ENCODE data around the gene OVCA2.

OVCA2 gene

DNA sequence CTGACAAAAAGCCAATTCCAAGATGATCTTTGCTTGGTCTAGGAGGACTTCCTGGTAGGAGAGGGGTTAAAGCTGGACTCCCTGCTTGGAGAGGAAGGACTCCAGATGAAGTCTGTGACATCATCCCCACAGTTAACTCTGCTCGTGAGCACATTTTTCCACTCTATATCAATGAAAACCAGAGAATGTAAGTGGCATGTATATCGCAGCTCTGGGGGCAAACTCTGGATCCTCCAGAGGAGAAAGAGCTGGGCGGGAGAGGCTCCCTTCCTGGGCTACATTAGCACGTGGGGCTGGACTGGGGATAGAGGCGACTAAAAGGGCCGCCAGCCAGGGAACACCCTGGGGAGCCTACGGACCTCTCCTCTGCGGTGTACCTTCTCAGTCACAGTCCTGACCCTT is 47.2 kb downstream of the OVCA2 start:
- DNase-seq = no peak

DNA sequence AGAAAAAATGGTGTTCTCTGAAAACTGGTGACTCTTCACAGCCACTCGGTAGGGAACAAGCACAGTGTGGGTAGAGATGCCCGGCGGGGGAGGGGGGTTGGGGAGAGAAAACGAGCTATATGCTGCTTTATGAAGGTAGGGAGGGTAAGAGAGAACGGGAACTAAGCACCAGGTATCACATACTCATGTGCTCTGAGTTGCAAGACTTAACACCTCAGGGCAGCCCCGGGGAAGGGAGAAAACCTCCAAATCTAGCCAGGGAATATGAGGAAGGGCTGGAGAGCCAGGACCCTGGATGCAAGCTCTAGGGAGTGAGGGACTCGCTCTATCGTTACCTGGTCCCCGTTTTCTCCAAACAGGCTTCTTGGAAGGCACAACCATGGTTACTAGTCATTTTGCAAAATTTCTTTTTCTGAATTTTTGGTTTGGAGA is 48.4 kb downstream of the OVCA2 start:
- no peak for DNase-seq

DNA sequence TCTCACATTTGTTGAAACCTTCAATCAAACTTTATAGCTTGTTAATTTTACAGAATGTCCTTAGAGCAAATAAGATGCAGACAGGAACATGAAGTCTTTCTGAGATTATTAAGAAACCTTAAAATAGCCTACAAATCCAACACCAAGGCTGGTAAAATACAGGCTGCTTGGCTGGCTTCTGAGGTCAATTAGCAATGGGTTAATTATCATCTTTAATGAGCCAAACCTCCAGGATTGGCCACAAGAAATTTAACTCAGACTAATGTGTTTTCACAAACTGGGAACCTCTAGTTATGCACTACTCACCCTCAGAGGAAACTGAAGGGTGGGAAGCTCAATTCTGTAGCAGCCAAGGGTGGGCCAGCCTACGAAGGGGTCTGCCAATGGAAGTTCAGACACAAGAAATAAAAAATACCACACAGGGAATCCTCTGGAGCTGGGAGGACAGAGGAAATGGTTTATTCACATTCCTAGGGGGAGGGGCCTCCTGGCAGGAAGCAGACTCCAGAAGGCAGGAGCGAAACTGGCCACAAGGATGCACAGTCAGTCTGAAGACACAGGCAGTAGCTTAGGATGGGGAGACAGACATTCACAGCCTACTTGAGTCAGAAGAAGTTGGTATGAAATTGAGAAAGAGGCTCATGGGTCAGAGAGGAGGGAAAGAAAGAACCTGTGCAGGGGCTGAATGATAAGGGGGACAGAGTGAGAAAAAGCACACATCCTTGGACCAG is 49.1 kb downstream of the OVCA2 start:
- no peak for DNase-seq

DNA sequence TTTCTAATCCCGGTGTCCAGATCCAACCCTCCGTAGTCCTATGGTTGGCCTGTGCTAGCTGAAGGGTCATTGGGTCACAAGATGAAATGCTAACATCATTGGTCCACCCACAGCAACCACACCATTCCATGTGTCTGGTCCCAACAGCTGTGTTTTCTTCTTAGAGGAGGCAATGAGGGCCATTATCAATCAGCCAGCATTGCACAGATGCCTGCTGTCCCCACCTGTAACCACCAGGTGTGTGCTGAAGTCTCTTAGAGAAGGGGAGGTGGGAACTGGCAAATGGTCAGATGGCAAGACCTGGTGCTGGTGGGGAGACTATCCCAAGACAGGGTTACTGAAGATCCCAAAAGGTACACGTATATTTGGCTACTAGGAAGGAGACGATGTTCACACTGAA is 50.4 kb downstream of the OVCA2 start:
- no peak for DNase-seq
